H9 (cell line): ENCODE results near the gene AK5. TPM values are rescaled to one million over a fixed set of nuclear protein-coding genes. Genes with fewer than 3 reads are reported as not detected.

ENCODE experiments used
- DNase-seq: peaks from one replicate; pipeline ENCODE4 v3.0.0-alpha.2; 2017
- H2AFZ ChIP-seq: one replicate; pipeline ENCODE4 v1.6.1; 2013; ENCODE audit warnings: mild to moderate bottlenecking, low read length, control low read depth, moderate library complexity
- H2AK5ac ChIP-seq: 2 replicates; pipeline ENCODE4 v1.6.1; 2013; ENCODE audit warnings: low read length, control low read depth, mixed read lengths; ENCODE audit not compliant: insufficient read length
- H2BK120ac ChIP-seq: one replicate; pipeline ENCODE4 v1.6.1; 2013; ENCODE audit warnings: low read depth, mild to moderate bottlenecking, low read length, control low read depth, inconsistent platforms; ENCODE audit not compliant: poor library complexity, severe bottlenecking
- H2BK12ac ChIP-seq: 2 replicates; pipeline ENCODE4 v1.6.1; 2013; ENCODE audit warnings: low read length, control low read depth, mixed read lengths, low read depth; ENCODE audit not compliant: insufficient read length
- H2BK15ac ChIP-seq: 2 replicates; pipeline ENCODE4 v1.6.1; 2013; ENCODE audit warnings: low read depth, low read length, control low read depth
- H2BK20ac ChIP-seq: one replicate; pipeline ENCODE4 v1.6.1; 2013; ENCODE audit warnings: low read depth, mild to moderate bottlenecking, low read length, control low read depth, inconsistent platforms; ENCODE audit not compliant: poor library complexity, severe bottlenecking
- H2BK5ac ChIP-seq: 2 replicates; pipeline ENCODE4 v1.6.1; 2013; ENCODE audit warnings: low read length, control low read depth, mixed read lengths; ENCODE audit not compliant: insufficient read length
- H3K14ac ChIP-seq: 2 replicates; pipeline ENCODE4 v1.6.1; 2013; ENCODE audit warnings: low read length, control low read depth; ENCODE audit not compliant: insufficient read depth
- H3K18ac ChIP-seq: 2 replicates; pipeline ENCODE4 v1.6.1; 2013; ENCODE audit warnings: low read depth, mild to moderate bottlenecking, mixed read lengths, low read length, control low read depth; ENCODE audit not compliant: insufficient read length
- H3K23ac ChIP-seq: 2 replicates; pipeline ENCODE4 v1.6.1; 2013; ENCODE audit warnings: low read length, control low read depth, mixed read lengths, low read depth; ENCODE audit not compliant: insufficient read length
- H3K23me2 ChIP-seq: 2 replicates; pipeline ENCODE4 v1.6.1; 2013; ENCODE audit warnings: low read depth, mild to moderate bottlenecking, mixed read lengths, low read length, control low read depth; ENCODE audit not compliant: insufficient read length, poor library complexity, severe bottlenecking
- H3K27ac ChIP-seq: 2 replicates; pipeline ENCODE4 v1.5.1; 2013; ENCODE audit warnings: low read length, control low read depth, mixed read lengths, low read depth; ENCODE audit not compliant: insufficient read length
- H3K27me3 ChIP-seq: 2 replicates; pipeline ENCODE4 v1.6.1; 2013; ENCODE audit warnings: low read length, control low read depth, inconsistent platforms; ENCODE audit not compliant: insufficient read depth
- H3K4ac ChIP-seq: 2 replicates; pipeline ENCODE4 v1.6.1; 2013; ENCODE audit warnings: low read depth, mild to moderate bottlenecking, control low read depth, inconsistent platforms, low read length, moderate library complexity
- H3K4me1 ChIP-seq: 2 replicates; pipeline ENCODE4 v1.6.1; 2013; ENCODE audit warnings: low read length, control low read depth, inconsistent platforms; ENCODE audit not compliant: insufficient read depth
- H3K4me2 ChIP-seq: 2 replicates; pipeline ENCODE4 v1.6.1; 2013; ENCODE audit warnings: low read length, control low read depth, mixed read lengths; ENCODE audit not compliant: insufficient read length, insufficient read depth
- H3K56ac ChIP-seq: 2 replicates; pipeline ENCODE4 v1.6.1; 2013; ENCODE audit warnings: low read depth, mild to moderate bottlenecking, mixed read lengths, low read length, control low read depth; ENCODE audit not compliant: insufficient read length
- H3K79me1 ChIP-seq: 2 replicates; pipeline ENCODE4 v1.6.1; 2013; ENCODE audit warnings: low read depth, mild to moderate bottlenecking, moderate library complexity, low read length, control low read depth, inconsistent platforms; ENCODE audit not compliant: insufficient read depth, poor library complexity, severe bottlenecking
- H3K79me2 ChIP-seq: 2 replicates; pipeline ENCODE4 v1.6.1; 2013; ENCODE audit warnings: low read length, control low read depth, inconsistent platforms; ENCODE audit not compliant: insufficient read depth
- H3K9ac ChIP-seq: 2 replicates; pipeline ENCODE4 v1.6.1; 2013; ENCODE audit warnings: low read length, control low read depth, mixed read lengths; ENCODE audit not compliant: insufficient read length; ENCODE audit errors: extremely low read depth
- H3K9me3 ChIP-seq: one replicate; pipeline ENCODE4 v1.6.1; 2013; ENCODE audit warnings: low read depth, low read length, inconsistent platforms; ENCODE audit not compliant: control insufficient read depth
- H3T11ph ChIP-seq: one replicate; pipeline ENCODE4 v1.6.1; 2013; ENCODE audit warnings: mild to moderate bottlenecking, low read length, control low read depth, inconsistent platforms
- H4K20me1 ChIP-seq: one replicate; pipeline ENCODE4 v1.6.1; 2013; ENCODE audit not compliant: control insufficient read depth, insufficient read length, insufficient read depth
- H4K5ac ChIP-seq: 2 replicates; pipeline ENCODE4 v1.6.1; 2013; ENCODE audit warnings: low read depth, mild to moderate bottlenecking, mixed read lengths, low read length, control low read depth; ENCODE audit not compliant: insufficient read length
- H4K8ac ChIP-seq: replicated peaks from 2 replicates; pipeline ENCODE4 v1.6.1; 2013; ENCODE audit warnings: low read length, control low read depth, mixed read lengths, low read depth; ENCODE audit not compliant: insufficient read length
- H4K91ac ChIP-seq: 2 replicates; pipeline ENCODE4 v1.6.1; 2013; ENCODE audit warnings: low read depth, mild to moderate bottlenecking, moderate library complexity, mixed read lengths, low read length, control low read depth; ENCODE audit not compliant: insufficient read length
- H3K27ac Mint-ChIP-seq, 3 experiments: 2 replicates in 2 of 3; 3 replicates in 1 of 3; pipeline ENCODE4 v1.8.0; 2020 to 2021; ENCODE audit warnings: mixed read lengths in 3 of 3, mild to moderate bottlenecking in 1 of 3, moderate library complexity in 1 of 3
- H3K27me3 Mint-ChIP-seq: 2 replicates; pipeline ENCODE4 v1.8.0; 2021; ENCODE audit warnings: low read depth, mild to moderate bottlenecking, moderate library complexity, mixed read lengths
- H3K36me3 Mint-ChIP-seq, 3 experiments: 2 replicates in 2 of 3; 3 replicates in 1 of 3; pipeline ENCODE4 v1.8.0; 2020 to 2021; ENCODE audit warnings: low read depth in 3 of 3, mixed read lengths in 3 of 3; ENCODE audit not compliant: insufficient read depth in 1 of 3
- H3K4me1 Mint-ChIP-seq, 2 experiments: 2 replicates each; pipeline ENCODE4 v1.8.0; 2020; ENCODE audit warnings: mixed read lengths in 2 of 2
- H3K4me3 Mint-ChIP-seq, 2 experiments: 2 replicates in 1 of 2; 3 replicates in 1 of 2; pipeline ENCODE4 v1.8.0; 2020 to 2021; ENCODE audit warnings: mild to moderate bottlenecking in 2 of 2, mixed read lengths in 2 of 2, moderate library complexity in 1 of 2
- H3K9me3 Mint-ChIP-seq, 2 experiments: 2 replicates in 1 of 2; 3 replicates in 1 of 2; pipeline ENCODE4 v1.8.0; 2020; ENCODE audit warnings: mild to moderate bottlenecking in 2 of 2, mixed read lengths in 2 of 2, moderate library complexity in 1 of 2
- CTCF ChIP-seq: fragments of 200-600 bp; sonication (generic); conservative IDR thresholded peaks from 3 replicates; pipeline ENCODE4 v1.8.0; 2021; ENCODE audit warnings: antibody characterized with exemption, mild to moderate bottlenecking
- WGBS: extraction: QIAGEN DNeasy Blood & Tissue Kit; methylation state at CpG from one replicate; pipeline ENCODE4 v1.1.7; 2013; ENCODE audit warnings: missing lambda C conversion rate, low lambda C conversion rate, mixed read lengths; ENCODE audit not compliant: insufficient read length; ENCODE audit errors: extremely low coverage; 5-methylcytosine and 5-hydroxymethylcytosine counted together
- total RNA-seq: library from RNA; stranded (reverse); gene quantifications from 2 replicates; pipeline ENCODE4 v1.2.1, GENCODE V29; 2021

Gene AK5
- total RNA-seq, 1 experiment from 2014 or later = 2.5 TPM

GRCh38 chr1:77509051-77509492 is 227.3 kb downstream of the AK5 start:
- Mint-ChIP-seq H3K4me3 (no peak overlapping the region), H3K27ac (no peak overlapping the region), H3K27me3 (peaks cover 1% of the 10 kb centered on the region; the same call in 1 of the 2 replicates), H3K9me3 (no peaks in the 10 kb centered on the region; a peak in 1 of 5 replicates), H3K36me3 (no peaks in the 10 kb centered on the region; a peak in 2 of 7 replicates), H3K4me1 (peaks cover 3 to 5% of the 10 kb centered on the region in 2 experiments)
- no peak overlapping the region for H4K91ac ChIP-seq
- H3K9me3 ChIP-seq = no peaks in the 10 kb centered on the region
- H3K9ac ChIP-seq = no peak overlapping the region
- peaks cover 5% of the 10 kb centered on the region; the same call in 1 of the 2 replicates for H3K4me1 ChIP-seq
- no peak for DNase-seq
- no peaks in the 10 kb centered on the region for H3K27me3 ChIP-seq
- no CpG with 5 or more reads among the region's 3 CpGs for WGBS
- H4K5ac ChIP-seq = no peak overlapping the region
- no peak overlapping the region for H3T11ph ChIP-seq
- H2AK5ac ChIP-seq = no peak overlapping the region
- H3K18ac ChIP-seq = no peak overlapping the region
- no peak overlapping the region for H3K4ac ChIP-seq
- H3K23me2 ChIP-seq = no peaks in the 10 kb centered on the region
- H3K4me2 ChIP-seq = no peak overlapping the region
- H2BK12ac ChIP-seq = no peak overlapping the region
- H3K79me1 ChIP-seq = no peaks in the 10 kb centered on the region
- H4K8ac ChIP-seq = no peak overlapping the region
- no peak overlapping the region for H2BK120ac ChIP-seq
- H3K14ac ChIP-seq = no peak overlapping the region
- no peak overlapping the region for H2BK15ac ChIP-seq
- TF ChIP-seq CTCF = no peak
- no peaks in the 10 kb centered on the region for H3K79me2 ChIP-seq
- no peak overlapping the region for H3K56ac ChIP-seq
- H3K27ac ChIP-seq = no peak overlapping the region
- no peak overlapping the region for H3K23ac ChIP-seq
- no peak overlapping the region for H2BK5ac ChIP-seq
- H2AFZ ChIP-seq = no peak overlapping the region
- no peak overlapping the region for H2BK20ac ChIP-seq
- no peaks in the 10 kb centered on the region for H4K20me1 ChIP-seq
